GM12865 (cell line): Measurements from ENCODE around the gene ZBTB46.

Experiments
- DNase-seq: peaks from one replicate; pipeline ENCODE4 v3.0.0; 2010; ENCODE audit warnings: low read depth
- H3K4me3 ChIP-seq: 2 replicates; pipeline ENCODE4 v1.5.1; 2011; ENCODE audit warnings: mild to moderate bottlenecking, low read depth, low read length, control low read depth
- TF ChIP-seq, protein P1 (sequence below): IDR thresholded peaks from 2 replicates; pipeline ENCODE4 v1.5.1; 2011; ENCODE audit warnings: low read length, control low read depth, low read depth, inconsistent platforms; ENCODE audit not compliant: insufficient read depth; ENCODE audit errors: missing control alignments

Gene ZBTB46

DNA sequence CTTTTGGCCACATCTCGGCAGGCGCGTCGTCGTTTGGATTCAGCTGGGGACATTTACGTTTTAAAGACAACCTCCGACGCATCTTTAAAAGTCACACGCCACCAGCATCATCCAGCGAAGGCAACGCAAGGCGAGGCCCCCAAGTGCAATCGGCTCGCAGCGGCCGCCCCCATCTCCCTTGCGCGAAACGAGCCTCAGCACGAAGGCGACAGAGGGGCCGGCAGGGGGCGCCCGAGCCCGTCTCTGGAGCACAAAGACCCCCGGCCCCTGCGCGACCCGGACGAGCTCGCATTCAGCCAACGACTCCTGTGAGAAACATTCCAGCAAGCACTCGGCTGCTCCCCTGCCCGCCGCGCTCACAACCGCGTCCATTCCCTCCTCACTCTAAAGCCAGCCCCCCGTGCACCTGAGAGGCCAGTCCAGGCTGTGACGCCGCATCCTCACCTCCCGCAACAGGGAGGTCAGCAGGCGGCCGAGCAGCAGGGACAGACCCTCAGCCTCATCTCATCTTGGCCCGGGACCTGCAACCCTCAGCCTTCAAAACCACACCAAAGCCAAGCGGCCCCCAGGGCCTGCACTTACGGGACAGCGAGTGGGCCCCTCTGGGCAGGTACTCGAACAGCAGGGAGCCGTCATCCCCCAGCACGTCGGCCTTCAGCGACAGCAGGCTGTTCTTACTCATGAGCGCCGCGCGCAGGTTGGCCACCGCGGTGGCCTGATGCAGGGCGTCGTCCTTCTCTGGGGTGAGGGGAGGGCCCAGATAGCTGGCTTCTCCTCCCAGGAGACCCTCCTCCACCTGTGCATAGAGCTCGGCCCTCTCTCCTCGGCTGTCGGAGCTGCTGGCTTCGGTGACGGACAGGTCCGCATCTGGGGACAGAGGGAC, 55.7 kb downstream of the ZBTB46 start:
- TF ChIP-seq, protein P1, sequence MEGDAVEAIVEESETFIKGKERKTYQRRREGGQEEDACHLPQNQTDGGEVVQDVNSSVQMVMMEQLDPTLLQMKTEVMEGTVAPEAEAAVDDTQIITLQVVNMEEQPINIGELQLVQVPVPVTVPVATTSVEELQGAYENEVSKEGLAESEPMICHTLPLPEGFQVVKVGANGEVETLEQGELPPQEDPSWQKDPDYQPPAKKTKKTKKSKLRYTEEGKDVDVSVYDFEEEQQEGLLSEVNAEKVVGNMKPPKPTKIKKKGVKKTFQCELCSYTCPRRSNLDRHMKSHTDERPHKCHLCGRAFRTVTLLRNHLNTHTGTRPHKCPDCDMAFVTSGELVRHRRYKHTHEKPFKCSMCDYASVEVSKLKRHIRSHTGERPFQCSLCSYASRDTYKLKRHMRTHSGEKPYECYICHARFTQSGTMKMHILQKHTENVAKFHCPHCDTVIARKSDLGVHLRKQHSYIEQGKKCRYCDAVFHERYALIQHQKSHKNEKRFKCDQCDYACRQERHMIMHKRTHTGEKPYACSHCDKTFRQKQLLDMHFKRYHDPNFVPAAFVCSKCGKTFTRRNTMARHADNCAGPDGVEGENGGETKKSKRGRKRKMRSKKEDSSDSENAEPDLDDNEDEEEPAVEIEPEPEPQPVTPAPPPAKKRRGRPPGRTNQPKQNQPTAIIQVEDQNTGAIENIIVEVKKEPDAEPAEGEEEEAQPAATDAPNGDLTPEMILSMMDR: peak; percentile 18
- no peak for DNase-seq
- no peak overlapping the region for H3K4me3 ChIP-seq

GRCh38 chr20:63774306-63774705, 56.8 kb downstream of the ZBTB46 start:
- no peak for DNase-seq
- H3K4me3 ChIP-seq: no peak overlapping the region
- TF ChIP-seq, protein P1: no peak

DNA sequence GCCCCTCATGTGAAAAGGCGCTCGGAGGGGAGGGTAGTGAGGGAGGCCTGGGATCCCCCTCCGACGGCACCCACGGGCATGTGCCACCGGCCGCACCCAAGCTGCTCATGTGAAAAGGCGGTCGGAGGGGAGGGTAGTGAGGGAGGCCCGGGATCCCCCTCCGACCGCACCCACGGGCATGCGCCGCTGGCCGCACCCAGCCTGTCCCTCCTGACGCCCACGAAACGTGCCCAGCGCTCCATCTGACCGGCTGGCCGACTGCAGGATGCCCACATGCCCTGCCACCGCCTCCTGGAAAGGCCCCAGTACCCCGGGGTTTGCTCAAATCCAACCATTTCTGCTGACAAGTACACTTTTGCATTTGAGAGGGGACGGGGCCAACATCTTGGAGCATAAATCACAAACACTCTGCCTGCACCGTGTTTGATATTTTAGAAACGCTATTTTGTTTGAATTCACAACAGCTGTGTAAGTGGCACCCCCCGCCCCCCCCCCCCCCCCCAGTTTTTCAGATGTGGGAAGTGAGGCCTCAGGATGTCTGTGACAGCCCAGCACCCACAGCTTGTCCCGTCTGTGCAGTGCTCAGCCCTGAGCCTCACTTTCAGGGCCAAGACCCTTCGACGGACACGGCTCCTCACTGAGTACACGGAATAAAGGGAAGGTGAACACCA, 57.4 kb downstream of the ZBTB46 start:
- TF ChIP-seq, protein P1: no peak
- DNase-seq: no peak
- no peak overlapping the region for H3K4me3 ChIP-seq

- DNase-seq: peak; percentile 31
- TF ChIP-seq, protein P1: no peak
- H3K4me3 ChIP-seq: no peak overlapping the region
Observed at GRCh38 chr20:63772781-63773518, 58.1 kb downstream of the ZBTB46 start.

DNA sequence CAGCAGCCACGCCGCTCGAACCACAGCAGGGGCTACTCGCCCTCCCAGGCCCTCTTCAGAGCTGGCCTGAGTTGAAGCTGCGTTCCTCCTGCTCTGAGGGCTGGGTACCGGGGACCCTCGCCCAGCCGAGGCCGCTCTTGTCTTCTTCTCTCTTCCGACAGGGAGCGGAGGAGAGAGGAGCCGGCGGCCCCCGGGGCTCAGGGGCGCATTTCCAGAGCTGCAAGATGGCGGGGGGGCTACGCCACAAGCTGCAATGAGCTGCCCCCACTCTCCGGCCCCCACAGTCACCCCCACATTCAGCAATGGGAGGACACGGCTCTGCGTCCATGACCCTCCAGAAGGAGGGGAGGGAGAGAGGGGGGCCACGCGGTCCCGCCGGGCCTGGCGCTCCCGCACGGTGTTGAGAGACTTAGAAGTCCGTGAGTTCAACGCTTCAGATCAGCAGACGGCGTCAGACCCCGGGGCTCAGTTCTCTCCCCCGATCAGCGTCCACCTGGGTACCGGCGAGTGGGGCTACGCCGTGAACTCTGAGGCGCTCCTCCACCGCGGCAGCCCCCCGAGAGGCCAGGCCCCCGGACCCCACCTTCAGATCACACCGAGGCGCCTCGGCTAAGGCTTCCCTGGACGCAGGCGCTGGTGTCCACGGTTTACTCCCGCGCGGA, 59.9 kb downstream of the ZBTB46 start:
- H3K4me3 ChIP-seq: no peak overlapping the region
- no peak for DNase-seq
- TF ChIP-seq, protein P1: no peak

- H3K4me3 ChIP-seq: no peak overlapping the region
- DNase-seq: no peak
- TF ChIP-seq, protein P1: no peak
Observed at GRCh38 chr20:63769891-63770474, 61.1 kb downstream of the ZBTB46 start.
